Breast epithelium (tissue), 3 donors: Measurements from ENCODE around the gene PRKACG.

Experiments
- POLR2A ChIP-seq: fragments of 450-650 bp; IDR thresholded peaks from one replicate; pipeline ENCODE4 v1.6.1; 2016; ENCODE audit warnings: antibody characterized with exemption, mild to moderate bottlenecking, moderate library complexity
- TF ChIP-seq, protein P1 (sequence below), 3 donors: fragments of 450-650 bp; IDR thresholded peaks; one replicate each; pipeline ENCODE4 v1.5.1; 2016 to 2017; ENCODE audit warnings: antibody characterized with exemption in 3 of 3, mild to moderate bottlenecking in 3 of 3, moderate library complexity in 3 of 3

GRCh38 chr9:68969538-68969937 lies 44.4 kb downstream of the PRKACG start:
- TF ChIP-seq, protein P1, sequence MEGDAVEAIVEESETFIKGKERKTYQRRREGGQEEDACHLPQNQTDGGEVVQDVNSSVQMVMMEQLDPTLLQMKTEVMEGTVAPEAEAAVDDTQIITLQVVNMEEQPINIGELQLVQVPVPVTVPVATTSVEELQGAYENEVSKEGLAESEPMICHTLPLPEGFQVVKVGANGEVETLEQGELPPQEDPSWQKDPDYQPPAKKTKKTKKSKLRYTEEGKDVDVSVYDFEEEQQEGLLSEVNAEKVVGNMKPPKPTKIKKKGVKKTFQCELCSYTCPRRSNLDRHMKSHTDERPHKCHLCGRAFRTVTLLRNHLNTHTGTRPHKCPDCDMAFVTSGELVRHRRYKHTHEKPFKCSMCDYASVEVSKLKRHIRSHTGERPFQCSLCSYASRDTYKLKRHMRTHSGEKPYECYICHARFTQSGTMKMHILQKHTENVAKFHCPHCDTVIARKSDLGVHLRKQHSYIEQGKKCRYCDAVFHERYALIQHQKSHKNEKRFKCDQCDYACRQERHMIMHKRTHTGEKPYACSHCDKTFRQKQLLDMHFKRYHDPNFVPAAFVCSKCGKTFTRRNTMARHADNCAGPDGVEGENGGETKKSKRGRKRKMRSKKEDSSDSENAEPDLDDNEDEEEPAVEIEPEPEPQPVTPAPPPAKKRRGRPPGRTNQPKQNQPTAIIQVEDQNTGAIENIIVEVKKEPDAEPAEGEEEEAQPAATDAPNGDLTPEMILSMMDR (IDR thresholded peaks at IDR 0.05) = no peak
- TF ChIP-seq POLR2A = no peak
